22Rv1 (cell line): ENCODE data around the gene IL18R1.

Experiments used
- CTCF ChIP-seq: fragments of 450-650 bp; IDR thresholded peaks from 2 replicates; pipeline ENCODE4 v1.5.1; 2017; ENCODE audit warnings: mild to moderate bottlenecking
- ZFX ChIP-seq: fragments of 450-650 bp; IDR thresholded peaks from 2 replicates; pipeline ENCODE4 v1.6.1; 2017; ENCODE audit warnings: antibody characterized with exemption, borderline replicate concordance

- TF ChIP-seq CTCF (no peak), ZFX (no peak)
Observed at GRCh38 chr2:102385522-102385921, 29.9 kb downstream of the IL18R1 start.
